GM12878 (cell line): ENCODE data around the gene PTPRD.

Source experiments
- CBX3 ChIP-seq: fragments of 200-600 bp; sonication (generic); IDR thresholded peaks from 2 replicates; pipeline ENCODE4 v1.6.1; 2016; ENCODE audit warnings: low read depth, borderline replicate concordance
- IRF3 ChIP-seq: fragments of 450-650 bp; IDR thresholded peaks from 2 replicates; pipeline ENCODE4 v1.6.1; 2014; ENCODE audit warnings: mild to moderate bottlenecking
- POLR2A ChIP-seq: IDR thresholded peaks from 2 replicates; pipeline ENCODE4 v1.6.1; 2011; ENCODE audit warnings: low read depth, mild to moderate bottlenecking, low read length
- POLR2AphosphoS2 ChIP-seq: IDR thresholded peaks from 2 replicates; pipeline ENCODE4 v1.6.1; 2011; ENCODE audit warnings: low read depth, mild to moderate bottlenecking, low read length, improper control_type of control experiment, moderate library complexity
- PRDM15 ChIP-seq: fragments of 450-650 bp; formaldehyde crosslinking; IDR thresholded peaks from 2 replicates; pipeline ENCODE4 v1.4.0; 2020; ENCODE audit warnings: mild to moderate bottlenecking, moderate library complexity
- SMC3 ChIP-seq: IDR thresholded peaks from 2 replicates; pipeline ENCODE4 v1.6.1; 2011; ENCODE audit warnings: low read length, improper control_type of control experiment, borderline replicate concordance
- ZBTB40 ChIP-seq: fragments of 450-650 bp; IDR thresholded peaks from 2 replicates; pipeline ENCODE4 v1.6.1; 2016; ENCODE audit warnings: mild to moderate bottlenecking, moderate library complexity, borderline replicate concordance
- ZNF274 ChIP-seq: IDR thresholded peaks from one replicate; pipeline ENCODE4 v1.8.0; 2011; ENCODE audit not compliant: insufficient read length, insufficient read depth
- ZNF592 ChIP-seq: fragments of 450-650 bp; IDR thresholded peaks from 2 replicates; pipeline ENCODE4 v1.6.1; 2017; ENCODE audit warnings: mild to moderate bottlenecking, moderate library complexity
- TF ChIP-seq, protein P1 (sequence below): IDR thresholded peaks from 2 replicates; pipeline ENCODE4 v1.6.1; 2012; ENCODE audit warnings: low read depth, low read length, improper control_type of control experiment
- TF ChIP-seq, protein P2 (sequence below), 3 experiments: IDR thresholded peaks in 2 of 3; conservative IDR thresholded peaks in 1 of 3; 2 replicates each; pipeline ENCODE4 v1.5.1; 2011; ENCODE audit warnings: low read depth in 3 of 3, low read length in 3 of 3, mild to moderate bottlenecking in 3 of 3, control low read depth in 2 of 3, moderate library complexity in 2 of 3, inconsistent platforms in 1 of 3, mixed read lengths in 1 of 3; ENCODE audit not compliant: control insufficient read depth in 2 of 3, insufficient read depth in 1 of 3; ENCODE audit errors: extremely low read depth in 1 of 3

GRCh38 chr9:9874270-9874669, 738.5 kb downstream of the PTPRD start:
- TF ChIP-seq, protein P1, sequence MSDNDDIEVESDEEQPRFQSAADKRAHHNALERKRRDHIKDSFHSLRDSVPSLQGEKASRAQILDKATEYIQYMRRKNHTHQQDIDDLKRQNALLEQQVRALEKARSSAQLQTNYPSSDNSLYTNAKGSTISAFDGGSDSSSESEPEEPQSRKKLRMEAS, result no peak
- TF ChIP-seq SMC3, result no peak
- no peak for TF ChIP-seq ZBTB40
- TF ChIP-seq POLR2A, result no peak
- no peak for TF ChIP-seq CBX3
- TF ChIP-seq, protein P2, sequence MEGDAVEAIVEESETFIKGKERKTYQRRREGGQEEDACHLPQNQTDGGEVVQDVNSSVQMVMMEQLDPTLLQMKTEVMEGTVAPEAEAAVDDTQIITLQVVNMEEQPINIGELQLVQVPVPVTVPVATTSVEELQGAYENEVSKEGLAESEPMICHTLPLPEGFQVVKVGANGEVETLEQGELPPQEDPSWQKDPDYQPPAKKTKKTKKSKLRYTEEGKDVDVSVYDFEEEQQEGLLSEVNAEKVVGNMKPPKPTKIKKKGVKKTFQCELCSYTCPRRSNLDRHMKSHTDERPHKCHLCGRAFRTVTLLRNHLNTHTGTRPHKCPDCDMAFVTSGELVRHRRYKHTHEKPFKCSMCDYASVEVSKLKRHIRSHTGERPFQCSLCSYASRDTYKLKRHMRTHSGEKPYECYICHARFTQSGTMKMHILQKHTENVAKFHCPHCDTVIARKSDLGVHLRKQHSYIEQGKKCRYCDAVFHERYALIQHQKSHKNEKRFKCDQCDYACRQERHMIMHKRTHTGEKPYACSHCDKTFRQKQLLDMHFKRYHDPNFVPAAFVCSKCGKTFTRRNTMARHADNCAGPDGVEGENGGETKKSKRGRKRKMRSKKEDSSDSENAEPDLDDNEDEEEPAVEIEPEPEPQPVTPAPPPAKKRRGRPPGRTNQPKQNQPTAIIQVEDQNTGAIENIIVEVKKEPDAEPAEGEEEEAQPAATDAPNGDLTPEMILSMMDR (IDR thresholded peaks at IDR 0.05 in 2 of 3, conservative IDR thresholded peaks at IDR 0.05 in 1 of 3; ENCODE audit: control insufficient read depth in 2 of 3, extremely low read depth in 1 of 3, insufficient read depth in 1 of 3, low read depth in 3 of 3, low read length in 3 of 3), result no peak
- TF ChIP-seq POLR2AphosphoS2, result no peak
- TF ChIP-seq PRDM15, result no peak
- no peak for TF ChIP-seq IRF3
- TF ChIP-seq ZNF274, result no peak
- no peak for TF ChIP-seq ZNF592
